ENCODE results near the gene EDC4. TPM values are rescaled to one million over a fixed set of nuclear protein-coding genes. Genes with fewer than 3 reads are reported as not detected.

Gene EDC4
- total and polyA plus RNA-seq, 2 of the 13 experiments (the other 11 are each of a cell fraction or from before 2014, with no cell fraction given), result 51.4 to 59.1 TPM

- TF ChIP-seq KAT2B (IDR thresholded peaks at IDR 0.05; ENCODE audit: borderline replicate concordance, low read depth, low read length), result no peak
- TF ChIP-seq SIN3B (IDR thresholded peaks at IDR 0.05; ENCODE audit: low read length), result 0 out of 2 replicates have a peak, but pooled peaks have one; percentile 13
- TF ChIP-seq ZNF883 (CRISPR knock-in tag; IDR thresholded peaks at IDR 0.05; ENCODE audit: not compliant biosample characterization), result peak; percentile 57
- TF ChIP-seq GATAD2A (CRISPR knock-in tag; IDR thresholded peaks at IDR 0.05), result 0 out of 2 replicates have a peak, but pooled peaks have one; percentile 5
- TF ChIP-seq TP53 (CRISPR knock-in tag; conservative IDR thresholded peaks at IDR 0.05), result 0 out of 2 replicates have a peak, but pooled peaks have one; percentile 80
- peak; percentile 93 for TF ChIP-seq ARID4A (CRISPR knock-in tag; IDR thresholded peaks at IDR 0.05; ENCODE audit: borderline replicate concordance)
- TF ChIP-seq, protein P1, sequence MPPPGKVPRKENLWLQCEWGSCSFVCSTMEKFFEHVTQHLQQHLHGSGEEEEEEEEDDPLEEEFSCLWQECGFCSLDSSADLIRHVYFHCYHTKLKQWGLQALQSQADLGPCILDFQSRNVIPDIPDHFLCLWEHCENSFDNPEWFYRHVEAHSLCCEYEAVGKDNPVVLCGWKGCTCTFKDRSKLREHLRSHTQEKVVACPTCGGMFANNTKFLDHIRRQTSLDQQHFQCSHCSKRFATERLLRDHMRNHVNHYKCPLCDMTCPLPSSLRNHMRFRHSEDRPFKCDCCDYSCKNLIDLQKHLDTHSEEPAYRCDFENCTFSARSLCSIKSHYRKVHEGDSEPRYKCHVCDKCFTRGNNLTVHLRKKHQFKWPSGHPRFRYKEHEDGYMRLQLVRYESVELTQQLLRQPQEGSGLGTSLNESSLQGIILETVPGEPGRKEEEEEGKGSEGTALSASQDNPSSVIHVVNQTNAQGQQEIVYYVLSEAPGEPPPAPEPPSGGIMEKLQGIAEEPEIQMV (CRISPR knock-in tag; IDR thresholded peaks at IDR 0.05; ENCODE audit: low read depth), result 0 out of 2 replicates have a peak, but pooled peaks have one; percentile 58
- no peak for TF ChIP-seq ZNF263 (CRISPR knock-in tag; IDR thresholded peaks at IDR 0.05)
- peak; percentile 86; the same call in 1 of the 2 replicates for TF ChIP-seq AHR (CRISPR knock-in tag; IDR thresholded peaks at IDR 0.05)
- peak; percentile 79 for TF ChIP-seq POLR2AphosphoS5 (IDR thresholded peaks at IDR 0.05; ENCODE audit: low read depth, low read length)
- TF ChIP-seq, protein P2, sequence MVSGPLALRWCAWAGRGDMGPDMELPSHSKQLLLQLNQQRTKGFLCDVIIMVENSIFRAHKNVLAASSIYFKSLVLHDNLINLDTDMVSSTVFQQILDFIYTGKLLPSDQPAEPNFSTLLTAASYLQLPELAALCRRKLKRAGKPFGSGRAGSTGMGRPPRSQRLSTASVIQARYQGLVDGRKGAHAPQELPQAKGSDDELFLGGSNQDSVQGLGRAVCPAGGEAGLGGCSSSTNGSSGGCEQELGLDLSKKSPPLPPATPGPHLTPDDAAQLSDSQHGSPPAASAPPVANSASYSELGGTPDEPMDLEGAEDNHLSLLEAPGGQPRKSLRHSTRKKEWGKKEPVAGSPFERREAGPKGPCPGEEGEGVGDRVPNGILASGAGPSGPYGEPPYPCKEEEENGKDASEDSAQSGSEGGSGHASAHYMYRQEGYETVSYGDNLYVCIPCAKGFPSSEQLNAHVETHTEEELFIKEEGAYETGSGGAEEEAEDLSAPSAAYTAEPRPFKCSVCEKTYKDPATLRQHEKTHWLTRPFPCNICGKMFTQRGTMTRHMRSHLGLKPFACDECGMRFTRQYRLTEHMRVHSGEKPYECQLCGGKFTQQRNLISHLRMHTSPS (CRISPR knock-in tag; IDR thresholded peaks at IDR 0.05; ENCODE audit: low read depth), result peak; percentile 37; the same call in 1 of the 2 replicates
- TF ChIP-seq CREM (IDR thresholded peaks at IDR 0.05), result peak; percentile 94
- TF ChIP-seq CREM (CRISPR knock-in tag; IDR thresholded peaks at IDR 0.05), result peak; percentile 81
- TF ChIP-seq NFAT5 (CRISPR knock-in tag; IDR thresholded peaks at IDR 0.05), result peak; percentile 81; the same call in 1 of the 2 replicates
- peak; percentile 46 to 66; a peak in 3 of 4 replicates for TF ChIP-seq POLR2A (IDR thresholded peaks at IDR 0.05; ENCODE audit: insufficient read depth in 1 of 2, low read depth in 2 of 2, low read length in 2 of 2)
- peak; percentile 9; the same call in 1 of the 2 replicates for TF ChIP-seq ELF3 (CRISPR knock-in tag; IDR thresholded peaks at IDR 0.05)
- no peak for TF ChIP-seq ZNF446 (CRISPR knock-in tag; IDR thresholded peaks at IDR 0.05)
Measured at GRCh38 chr16:67892899-67893742, 20.3 kb downstream of the EDC4 start, which contains the start of gene PSKH1 (continued).
